ENCODE data around the gene PTGS1.

DNA sequence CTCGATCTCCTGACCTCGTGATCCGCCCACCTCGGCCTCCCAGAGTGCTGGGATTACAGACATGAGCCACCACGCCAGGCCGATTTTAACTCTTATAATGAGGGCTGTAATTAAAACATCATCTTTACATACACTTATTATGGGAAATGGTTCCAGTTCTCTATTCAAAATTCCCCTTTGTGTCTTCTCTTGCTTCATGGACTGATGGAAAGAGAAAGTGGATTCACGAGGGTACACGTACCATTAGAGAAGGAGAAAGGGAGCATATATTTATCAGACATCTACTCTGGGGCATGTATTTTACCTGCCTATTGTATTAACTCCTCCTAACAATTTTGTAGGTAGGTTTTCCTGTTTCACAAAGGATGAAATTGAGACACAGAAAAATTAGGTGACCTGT, 31.1 kb downstream of the PTGS1 start:
- no peak for TF ChIP-seq CTCF (IDR thresholded peaks at IDR 0.05)
- no peak for TF ChIP-seq ZFX (IDR thresholded peaks at IDR 0.05; ENCODE audit: borderline replicate concordance)

Measured in 22Rv1 (cell line).